CD8-positive, alpha-beta memory T cell (primary cell): Measurements from ENCODE around the gene NEK1. TPM values are rescaled to one million over a fixed set of nuclear protein-coding genes. Genes with fewer than 3 reads are reported as not detected.

Experiments
- CTCF ChIA-PET: fragments of 350-600 bp; sonication (Branson Sonifier 250); formaldehyde crosslinking; loops from one replicate; lab custom pipeline; 2021; ENCODE audit warnings: antibody characterized with exemption; lab: Charles Lee
- POLR2A ChIA-PET: fragments of 350-600 bp; sonication (Branson Sonifier 250); formaldehyde crosslinking; loops from one replicate; lab custom pipeline; 2021; ENCODE audit warnings: antibody characterized with exemption; lab: Charles Lee
- DNase-seq, 5 donors: peaks; one replicate each; pipeline versions ENCODE4 v3.0.0 to v3.0.0-alpha.2; 2020 to 2022; ENCODE audit warnings: mixed read lengths in 1 of 5
- H3K27ac ChIP-seq: one replicate; pipeline ENCODE4 v1.7.0; 2013; ENCODE audit warnings: low read depth, mild to moderate bottlenecking, low read length, moderate library complexity
- H3K27me3 ChIP-seq: 2 replicates; pipeline ENCODE4 v1.7.0; 2013; ENCODE audit warnings: low read length, mild to moderate bottlenecking; ENCODE audit not compliant: insufficient read depth, poor library complexity, severe bottlenecking
- H3K36me3 ChIP-seq: 2 replicates; pipeline ENCODE4 v1.7.0; 2013; ENCODE audit warnings: mild to moderate bottlenecking, low read length, moderate library complexity; ENCODE audit not compliant: insufficient read depth
- H3K4me1 ChIP-seq: 2 replicates; pipeline ENCODE4 v1.7.0; 2013; ENCODE audit warnings: mild to moderate bottlenecking, low read length, moderate library complexity; ENCODE audit not compliant: insufficient read depth
- H3K4me3 ChIP-seq: 2 replicates; pipeline ENCODE4 v1.7.0; 2013; ENCODE audit warnings: mild to moderate bottlenecking, low read length
- H3K9me3 ChIP-seq: 2 replicates; pipeline ENCODE4 v1.7.0; 2013; ENCODE audit warnings: mild to moderate bottlenecking, low read length
- H3K27ac Mint-ChIP-seq, 8 donors: one replicate each; pipeline ENCODE4 v1.8.0; 2020 to 2021; ENCODE audit warnings: mixed read lengths in 8 of 8, mild to moderate bottlenecking in 6 of 8, inconsistent platforms in 3 of 8, moderate library complexity in 3 of 8
- H3K27me3 Mint-ChIP-seq, 2 donors: one replicate each; pipeline ENCODE4 v1.8.0; 2020 to 2021; ENCODE audit warnings: mixed read lengths in 2 of 2, mild to moderate bottlenecking in 1 of 2, moderate library complexity in 1 of 2
- H3K36me3 Mint-ChIP-seq, 3 donors: one replicate each; pipeline ENCODE4 v1.8.0; 2020 to 2021; ENCODE audit warnings: mixed read lengths in 3 of 3, inconsistent platforms in 1 of 3, mild to moderate bottlenecking in 1 of 3
- H3K4me1 Mint-ChIP-seq, 3 donors: one replicate each; pipeline ENCODE4 v1.8.0; 2020 to 2021; ENCODE audit warnings: mixed read lengths in 3 of 3, inconsistent platforms in 1 of 3, mild to moderate bottlenecking in 1 of 3
- H3K4me3 Mint-ChIP-seq, 7 donors: one replicate each; pipeline ENCODE4 v1.8.0; 2020 to 2021; ENCODE audit warnings: mixed read lengths in 7 of 7, mild to moderate bottlenecking in 6 of 7, moderate library complexity in 4 of 7, inconsistent platforms in 2 of 7
- H3K9me3 Mint-ChIP-seq, 5 donors: one replicate each; pipeline ENCODE4 v1.8.0; 2020 to 2022; ENCODE audit warnings: mixed read lengths in 5 of 5, mild to moderate bottlenecking in 3 of 5, moderate library complexity in 2 of 5, inconsistent platforms in 1 of 5
- polyA plus RNA-seq: library from polyadenylated mRNA; unstranded; fragments of 300-500 nt; fragmentation: Illumina TruSeq; gene quantifications from one replicate; pipeline ENCODE4 v1.2.3, GENCODE V29; 2021
- total RNA-seq, 2 experiments: library from RNA; stranded (reverse); gene quantifications; one replicate each; pipeline ENCODE4 v1.2.3, GENCODE V29; 2021

The NEK1 gene, protein sequence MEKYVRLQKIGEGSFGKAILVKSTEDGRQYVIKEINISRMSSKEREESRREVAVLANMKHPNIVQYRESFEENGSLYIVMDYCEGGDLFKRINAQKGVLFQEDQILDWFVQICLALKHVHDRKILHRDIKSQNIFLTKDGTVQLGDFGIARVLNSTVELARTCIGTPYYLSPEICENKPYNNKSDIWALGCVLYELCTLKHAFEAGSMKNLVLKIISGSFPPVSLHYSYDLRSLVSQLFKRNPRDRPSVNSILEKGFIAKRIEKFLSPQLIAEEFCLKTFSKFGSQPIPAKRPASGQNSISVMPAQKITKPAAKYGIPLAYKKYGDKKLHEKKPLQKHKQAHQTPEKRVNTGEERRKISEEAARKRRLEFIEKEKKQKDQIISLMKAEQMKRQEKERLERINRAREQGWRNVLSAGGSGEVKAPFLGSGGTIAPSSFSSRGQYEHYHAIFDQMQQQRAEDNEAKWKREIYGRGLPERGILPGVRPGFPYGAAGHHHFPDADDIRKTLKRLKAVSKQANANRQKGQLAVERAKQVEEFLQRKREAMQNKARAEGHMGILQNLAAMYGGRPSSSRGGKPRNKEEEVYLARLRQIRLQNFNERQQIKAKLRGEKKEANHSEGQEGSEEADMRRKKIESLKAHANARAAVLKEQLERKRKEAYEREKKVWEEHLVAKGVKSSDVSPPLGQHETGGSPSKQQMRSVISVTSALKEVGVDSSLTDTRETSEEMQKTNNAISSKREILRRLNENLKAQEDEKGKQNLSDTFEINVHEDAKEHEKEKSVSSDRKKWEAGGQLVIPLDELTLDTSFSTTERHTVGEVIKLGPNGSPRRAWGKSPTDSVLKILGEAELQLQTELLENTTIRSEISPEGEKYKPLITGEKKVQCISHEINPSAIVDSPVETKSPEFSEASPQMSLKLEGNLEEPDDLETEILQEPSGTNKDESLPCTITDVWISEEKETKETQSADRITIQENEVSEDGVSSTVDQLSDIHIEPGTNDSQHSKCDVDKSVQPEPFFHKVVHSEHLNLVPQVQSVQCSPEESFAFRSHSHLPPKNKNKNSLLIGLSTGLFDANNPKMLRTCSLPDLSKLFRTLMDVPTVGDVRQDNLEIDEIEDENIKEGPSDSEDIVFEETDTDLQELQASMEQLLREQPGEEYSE (N-terminal part only)
- total RNA-seq (10 to 100 TPM; 11.6 to 11.7 TPM), polyA plus RNA-seq (10.5 TPM)

DNA sequence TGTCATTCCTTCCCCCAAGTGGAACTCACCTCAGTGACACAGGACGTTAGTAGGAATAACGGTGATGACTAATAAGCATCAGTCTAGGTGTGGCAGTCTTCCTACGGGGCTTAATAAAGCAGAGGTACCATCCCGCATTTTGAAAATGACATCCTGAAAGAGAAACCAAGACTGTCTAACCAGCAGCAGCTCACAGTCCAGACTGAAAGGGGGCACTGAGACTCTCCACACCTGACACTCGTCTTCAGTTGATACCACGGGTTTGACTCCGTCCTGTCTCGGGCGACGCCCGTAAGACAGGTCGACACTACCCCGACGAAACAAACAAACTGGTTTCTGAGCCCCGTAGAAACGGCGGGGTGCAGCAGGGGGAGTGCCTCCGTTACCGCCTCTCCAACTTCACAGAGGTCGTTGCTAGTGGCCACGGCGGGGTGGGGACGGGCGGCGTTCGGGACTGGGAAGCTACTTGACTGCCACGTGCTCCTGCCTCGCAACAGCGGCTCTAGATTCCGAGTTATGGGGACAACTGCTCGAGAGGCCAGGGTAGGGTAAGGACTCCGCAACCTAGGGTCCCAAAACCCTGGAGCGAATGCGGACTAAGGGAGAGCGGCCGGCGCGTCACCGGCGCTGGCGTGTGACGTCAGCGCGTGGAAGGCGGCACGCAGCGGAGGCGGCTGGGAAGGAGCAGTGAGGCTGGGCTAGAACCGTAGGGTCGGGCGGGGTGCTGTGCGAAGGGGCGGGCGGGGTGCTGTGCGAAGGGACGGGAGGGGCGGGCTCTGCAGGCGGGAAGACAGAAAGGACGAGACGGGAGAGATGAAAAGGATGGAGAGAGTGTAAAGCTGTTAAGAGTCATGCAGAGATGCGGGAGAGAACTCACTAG, at the start of gene NEK1:
Gene NEK1 (minus strand): TSS at position 593 of the 880 bp plus-strand sequence. CDS start 9,953 bp downstream, outside the sequence.
- ChIA-PET CTCF (interaction anchor here (0.7 to 2.6 kb wide), 18 partner anchors 9 to 439 kb away, joined by 3 to 21 read pairs (median 4); no protein-coding TSS in a partner anchor), POLR2A (interaction anchor here (0.6 to 1.5 kb wide), 3 partner anchors 8 to 47 kb away, joined by 3 to 4 read pairs (median 4); partner anchors contain the start of gene CLCN3)
- peak within 1 kb of the TSS; percentile 95 for H3K4me3 ChIP-seq
- H3K4me3 Mint-ChIP-seq, result peak within 1 kb of the TSS; percentile 94 to 99 (median 97)
- H3K36me3 ChIP-seq, result no peaks in the 10 kb centered on the region
- H3K27me3 Mint-ChIP-seq, result peaks cover 0 to 2% of the 10 kb centered on the region in 2 donors
- H3K4me1 ChIP-seq, result peaks cover 28% of the 10 kb centered on the region
- H3K27ac Mint-ChIP-seq, result peak within 1 kb of the TSS; percentile 99 to 100 (median 100)
- DNase-seq, result peak; percentile 81 to 91 (median 88)
- H3K9me3 ChIP-seq, result no peaks in the 10 kb centered on the region
- H3K27ac ChIP-seq, result peak within 1 kb of the TSS; percentile 99
- no peaks in the 10 kb centered on the region for H3K9me3 Mint-ChIP-seq
- peaks cover 0 to 17% (median 3%) of the 10 kb centered on the region in 3 donors for H3K36me3 Mint-ChIP-seq
- no peaks in the 10 kb centered on the region for H3K27me3 ChIP-seq
- H3K4me1 Mint-ChIP-seq, result peaks cover 29 to 58% (median 39%) of the 10 kb centered on the region in 3 donors

GRCh38 chr4:169661761-169662160, 49.4 kb upstream of the NEK1 start:
- Mint-ChIP-seq H3K9me3 (peaks cover 0 to 5% (median 1%) of the 10 kb centered on the region in 5 donors), H3K4me1 (peaks cover 28 to 61% (median 50%) of the 10 kb centered on the region in 3 donors), H3K27me3 (no peaks in the 10 kb centered on the region), H3K36me3 (peaks cover 4 to 14% (median 7%) of the 10 kb centered on the region in 3 donors), H3K27ac (peak overlapping the region in 1 of 8 donors; percentile 75), H3K4me3 (no peak overlapping the region)
- DNase-seq, result no peak
- no peaks in the 10 kb centered on the region for H3K4me1 ChIP-seq
- no peak overlapping the region for H3K4me3 ChIP-seq
- H3K36me3 ChIP-seq, result no peaks in the 10 kb centered on the region
- POLR2A ChIA-PET, result no interaction called here
- H3K27ac ChIP-seq, result peak overlapping the region; percentile 69
- no peaks in the 10 kb centered on the region for H3K27me3 ChIP-seq
- CTCF ChIA-PET, result interaction anchor here (1.9 to 3.6 kb wide), 2 partner anchors 42 to 48 kb away, joined by 5 to 16 read pairs; partner anchors contain the start of genes CLCN3 and NEK1
- no peaks in the 10 kb centered on the region for H3K9me3 ChIP-seq

DNA sequence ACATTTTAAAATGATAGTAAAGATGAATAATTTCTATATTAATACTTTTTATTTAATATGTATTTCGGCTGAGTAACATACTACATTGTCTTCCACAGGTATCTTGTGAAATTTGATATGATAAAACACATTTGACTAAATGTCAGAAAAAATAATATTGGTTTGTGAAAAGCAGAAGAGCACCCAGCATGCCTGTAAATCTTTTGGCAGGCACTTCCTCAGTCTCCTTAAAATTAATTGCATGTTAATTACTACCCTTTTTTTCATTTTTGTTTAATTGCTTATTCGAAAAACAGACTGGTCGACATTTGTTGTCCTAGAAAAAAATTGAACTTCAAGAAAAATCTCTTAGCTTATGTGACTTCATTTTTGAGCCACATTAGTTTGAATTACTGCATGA, 48.5 kb upstream of the NEK1 start:
- Mint-ChIP-seq H3K9me3 (no peaks in the 10 kb centered on the region), H3K4me3 (no peak overlapping the region)
- POLR2A ChIA-PET, result no interaction called here

DNA sequence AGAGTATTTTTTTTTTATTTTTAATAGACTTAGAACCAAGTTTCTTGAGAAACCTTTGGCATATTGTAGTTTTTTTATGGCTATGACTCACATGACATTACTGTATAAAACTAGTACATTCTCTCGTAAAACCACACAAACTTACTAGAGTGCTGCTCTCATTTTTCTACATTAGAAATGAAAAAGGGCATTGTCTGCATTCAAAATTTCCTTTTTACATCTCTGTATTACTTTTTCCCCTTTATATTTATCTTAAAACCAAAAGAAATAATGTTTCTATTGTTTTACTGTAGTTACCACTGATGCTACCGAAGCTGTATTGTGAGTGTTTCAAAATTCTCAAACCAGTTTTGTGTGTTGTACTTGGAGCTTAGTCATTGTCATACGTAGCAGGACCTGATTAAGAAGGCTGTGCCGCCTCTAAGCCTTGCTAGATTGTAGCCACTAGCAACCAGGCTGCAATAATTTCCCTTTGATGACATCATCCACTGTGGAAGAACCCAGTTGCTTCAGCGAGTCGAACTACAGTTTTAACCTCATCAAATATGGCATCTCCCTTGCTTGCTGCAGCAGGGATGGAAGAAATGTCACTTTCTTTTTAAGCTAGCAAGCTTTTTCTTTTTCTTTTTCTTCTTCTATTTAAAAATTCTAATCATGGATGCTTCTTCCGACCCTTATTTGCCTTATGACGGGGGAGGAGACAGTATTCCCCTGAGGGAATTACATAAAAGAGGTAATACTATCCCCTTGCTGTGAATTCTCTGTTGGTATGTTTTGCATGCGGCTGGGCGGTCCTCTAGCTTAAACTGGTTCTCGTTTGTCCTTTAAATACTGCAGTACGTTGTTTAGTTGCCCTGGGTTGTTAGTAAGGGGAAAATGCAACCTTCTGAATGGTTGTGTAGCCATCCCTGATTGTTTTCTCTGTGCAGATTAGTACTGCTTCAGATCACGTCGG, 47.6 kb upstream of the NEK1 start:
- Histone ChIP-seq H3K4me1 (no peaks in the 10 kb centered on the region), H3K36me3 (no peaks in the 10 kb centered on the region), H3K27me3 (no peaks in the 10 kb centered on the region), H3K9me3 (no peaks in the 10 kb centered on the region), H3K4me3 (peak overlapping the region; percentile 5), H3K27ac (peak overlapping the region; percentile 76)
- ChIA-PET CTCF (interaction anchor here (1.4 to 3.6 kb wide), 2 partner anchors 40 to 47 kb away, joined by 11 to 16 read pairs; partner anchors contain the start of genes CLCN3 and NEK1), POLR2A (interaction anchor here (0.6 to 1.2 kb wide), 3 partner anchors 38 to 367 kb away, joined by 3 to 10 read pairs (median 3); no protein-coding TSS in a partner anchor)
- Mint-ChIP-seq H3K4me3 (peak overlapping the region; percentile 23 to 76 (median 54)), H3K27me3 (no peaks in the 10 kb centered on the region), H3K27ac (peak overlapping the region; percentile 73 to 96 (median 84)), H3K36me3 (peaks cover 3 to 4% (median 3%) of the 10 kb centered on the region in 3 donors), H3K4me1 (peaks cover 24 to 50% (median 45%) of the 10 kb centered on the region in 3 donors), H3K9me3 (no peaks in the 10 kb centered on the region)
- DNase-seq, result peak; percentile 12 to 84 (median 70)

More for the DNA sequence above, 48.5 kb upstream of the NEK1 start:
- Mint-ChIP-seq H3K36me3 (peaks cover 3 to 10% (median 4%) of the 10 kb centered on the region in 3 donors), H3K27me3 (no peaks in the 10 kb centered on the region), H3K27ac (no peak overlapping the region), H3K4me1 (peaks cover 30 to 57% (median 51%) of the 10 kb centered on the region in 3 donors)
- no peak overlapping the region for H3K4me3 ChIP-seq
- DNase-seq, result no peak
- CTCF ChIA-PET, result interaction anchor here (1.9 to 3.6 kb wide), 2 partner anchors 41 to 48 kb away, joined by 5 to 16 read pairs; partner anchors contain the start of genes CLCN3 and NEK1
- no peaks in the 10 kb centered on the region for H3K27me3 ChIP-seq
- no peaks in the 10 kb centered on the region for H3K9me3 ChIP-seq
- H3K27ac ChIP-seq, result peak overlapping the region; percentile 69
- H3K36me3 ChIP-seq, result no peaks in the 10 kb centered on the region
- H3K4me1 ChIP-seq, result no peaks in the 10 kb centered on the region

- Histone ChIP-seq H3K9me3 (no peaks in the 10 kb centered on the region), H3K36me3 (no peaks in the 10 kb centered on the region), H3K27ac (peak overlapping the region; percentile 76), H3K4me1 (no peaks in the 10 kb centered on the region), H3K4me3 (no peak overlapping the region), H3K27me3 (no peaks in the 10 kb centered on the region)
- peak overlapping the region in 1 of 7 donors; percentile 76 for H3K4me3 Mint-ChIP-seq
- H3K27ac Mint-ChIP-seq, result peak overlapping the region in 6 of 8 donors; percentile 35 to 94 (median 56)
- H3K9me3 Mint-ChIP-seq, result no peaks in the 10 kb centered on the region
- no peak for DNase-seq
- H3K4me1 Mint-ChIP-seq, result peaks cover 23 to 50% (median 42%) of the 10 kb centered on the region in 3 donors
- ChIA-PET CTCF (interaction anchor here (1.4 to 3.6 kb wide), 2 partner anchors 39 to 46 kb away, joined by 11 to 16 read pairs; partner anchors contain the start of genes CLCN3 and NEK1), POLR2A (interaction anchor here (0.8 to 1.2 kb wide), 3 partner anchors 38 to 47 kb away, joined by 3 to 4 read pairs (median 3); partner anchors contain the start of gene NEK1)
- H3K36me3 Mint-ChIP-seq, result peaks cover 3 to 4% (median 3%) of the 10 kb centered on the region in 3 donors
- H3K27me3 Mint-ChIP-seq, result no peaks in the 10 kb centered on the region
Measured at GRCh38 chr4:169658975-169659715, 46.8 kb upstream of the NEK1 start.
